ENCODE measurements around the gene PARD6G.

The PARD6G gene

GRCh38 chr18:80154293-80154692 is 93.0 kb downstream of the PARD6G start:
- in situ Hi-C loops (cut with HindIII; ENCODE audit: low sequenced_read_pairs): no loop called here

GRCh38 chr18:80149667-80150066 is 97.6 kb downstream of the PARD6G start:
- in situ Hi-C loops (cut with HindIII; ENCODE audit: low sequenced_read_pairs): no loop called here

GRCh38 chr18:80148326-80149199 is 98.8 kb downstream of the PARD6G start:
- in situ Hi-C loops (cut with HindIII; ENCODE audit: low sequenced_read_pairs): no loop called here

GRCh38 chr18:80147418-80148325 is 99.6 kb downstream of the PARD6G start:
- in situ Hi-C loops (cut with HindIII; ENCODE audit: low sequenced_read_pairs): no loop called here

GRCh38 chr18:80147037-80147417 is 100.3 kb downstream of the PARD6G start:
- in situ Hi-C loops (cut with HindIII; ENCODE audit: low sequenced_read_pairs): no loop called here

- in situ Hi-C loops (cut with HindIII; ENCODE audit: low sequenced_read_pairs): no loop called here
These were observed 102.0 kb downstream of the PARD6G start for GRCh38 chr18:80145196-80145804.

- in situ Hi-C loops (cut with HindIII; ENCODE audit: low sequenced_read_pairs): no loop called here
These were observed 103.4 kb downstream of the PARD6G start for GRCh38 chr18:80143881-80144280.

GRCh38 chr18:80140455-80140985 is 106.8 kb downstream of the PARD6G start:
- in situ Hi-C loops (cut with HindIII; ENCODE audit: low sequenced_read_pairs): no loop called here

GRCh38 chr18:80137976-80138375 is 109.3 kb downstream of the PARD6G start:
- in situ Hi-C loops (cut with HindIII; ENCODE audit: low sequenced_read_pairs): loop anchor here (5.0 kb wide), 1 partner anchor 41 kb away; no protein-coding TSS in a partner anchor

GRCh38 chr18:80137137-80137536 is 110.2 kb downstream of the PARD6G start:
- in situ Hi-C loops (cut with HindIII; ENCODE audit: low sequenced_read_pairs): loop anchor here (5.0 kb wide), 1 partner anchor 40 kb away; no protein-coding TSS in a partner anchor

- in situ Hi-C loops (cut with HindIII; ENCODE audit: low sequenced_read_pairs): loop anchor here (5.0 kb wide), 1 partner anchor 39 kb away; no protein-coding TSS in a partner anchor
These were observed 110.6 kb downstream of the PARD6G start for GRCh38 chr18:80136679-80137078.

- in situ Hi-C loops (cut with HindIII; ENCODE audit: low sequenced_read_pairs): loop anchor here (5.0 kb wide), 1 partner anchor 38 kb away; no protein-coding TSS in a partner anchor
These were observed 112.2 kb downstream of the PARD6G start for GRCh38 chr18:80135136-80135535.

- in situ Hi-C loops (cut with HindIII; ENCODE audit: low sequenced_read_pairs): no loop called here
These were observed 114.2 kb downstream of the PARD6G start for GRCh38 chr18:80133124-80133523.

GRCh38 chr18:80132180-80132812 is 115.0 kb downstream of the PARD6G start:
- in situ Hi-C loops (cut with HindIII; ENCODE audit: low sequenced_read_pairs): no loop called here

- in situ Hi-C loops (cut with HindIII; ENCODE audit: low sequenced_read_pairs): no loop called here
These were observed 116.8 kb downstream of the PARD6G start for GRCh38 chr18:80130555-80130954.

- in situ Hi-C loops (cut with HindIII; ENCODE audit: low sequenced_read_pairs): no loop called here
These were observed 117.5 kb downstream of the PARD6G start for GRCh38 chr18:80129672-80130367.

GRCh38 chr18:80127635-80128034 is 119.7 kb downstream of the PARD6G start:
- in situ Hi-C loops (cut with HindIII; ENCODE audit: low sequenced_read_pairs): no loop called here

- in situ Hi-C loops (cut with HindIII; ENCODE audit: low sequenced_read_pairs): no loop called here
These were observed 120.5 kb downstream of the PARD6G start for GRCh38 chr18:80126797-80127196.

- in situ Hi-C loops (cut with HindIII; ENCODE audit: low sequenced_read_pairs): no loop called here
These were observed 123.2 kb downstream of the PARD6G start for GRCh38 chr18:80124131-80124530.

GRCh38 chr18:80120932-80121331 is 126.4 kb downstream of the PARD6G start:
- in situ Hi-C loops (cut with HindIII; ENCODE audit: low sequenced_read_pairs): no loop called here
